OCI-M2 (cell line): ENCODE data around the gene ZNF624.
"Not testable (repeated sequence)": the region's sequence is repeated elsewhere in the genome, so short reads cannot be mapped to it uniquely, and the experiment has no call there.

ENCODE experiments used
- DNase-seq: peaks from one replicate; lab custom pipeline; 2025; ENCODE audit not compliant: unreplicated experiment; lab: John Stamatoyannopoulos, UW

ZNF624 gene

DNA sequence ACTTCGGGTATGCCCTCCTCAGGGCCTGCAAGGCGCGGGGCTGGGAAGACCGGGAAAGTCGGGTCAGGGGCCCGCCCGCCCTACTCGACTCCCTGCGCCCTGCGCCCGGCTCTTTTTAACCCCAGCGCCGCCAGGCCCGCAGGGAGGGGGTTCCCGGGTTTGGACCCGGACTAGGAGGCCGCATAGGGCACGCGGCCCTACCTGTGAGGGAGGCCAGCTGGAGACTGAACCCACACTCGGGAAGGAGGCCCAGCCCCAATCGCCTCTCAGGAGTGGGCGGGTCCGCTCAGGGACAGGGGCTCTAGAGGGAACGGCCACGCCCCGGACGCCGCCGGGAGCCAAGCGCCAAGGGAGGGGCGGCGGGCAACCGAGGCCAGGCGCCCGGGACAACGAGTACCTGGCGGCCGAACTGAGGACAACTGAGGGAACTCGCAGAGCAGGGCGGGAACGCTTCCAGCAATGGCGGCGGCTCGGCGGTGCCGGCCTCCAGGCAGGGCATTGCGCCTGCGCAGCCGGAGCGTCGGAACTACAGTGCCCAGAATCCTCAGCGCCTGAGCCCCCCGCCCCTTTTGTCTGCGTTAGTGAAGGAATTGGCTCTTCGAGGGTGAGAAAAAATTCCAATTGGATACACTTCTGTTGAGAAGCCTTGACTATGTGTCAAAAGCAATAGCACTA, at the start of gene ZNF624:
Gene ZNF624, minus strand, starts transcription at position 484 of the 675 bp plus-strand sequence.
- DNase-seq, result peak; percentile 78

DNA sequence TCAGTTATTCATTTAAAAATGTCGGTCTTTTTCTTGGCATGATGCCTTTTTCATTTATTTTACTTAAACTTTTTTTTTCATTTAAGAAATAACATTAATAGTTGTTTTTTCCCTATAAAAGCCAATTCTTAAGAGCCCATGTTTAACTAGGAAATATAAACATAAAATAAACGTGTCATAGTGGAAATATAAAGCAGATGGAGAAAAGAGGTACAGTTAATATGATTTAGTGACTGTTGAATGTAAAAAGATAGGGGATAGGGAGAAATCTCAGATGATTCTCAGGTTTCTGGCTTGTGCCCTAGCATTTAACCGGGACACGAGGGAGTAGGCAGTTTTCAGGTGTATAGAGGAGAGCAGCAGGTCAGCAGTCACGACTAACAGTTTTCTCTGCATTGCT, 44.0 kb upstream of the ZNF624 start:
- not testable (repeated sequence) for DNase-seq

DNA sequence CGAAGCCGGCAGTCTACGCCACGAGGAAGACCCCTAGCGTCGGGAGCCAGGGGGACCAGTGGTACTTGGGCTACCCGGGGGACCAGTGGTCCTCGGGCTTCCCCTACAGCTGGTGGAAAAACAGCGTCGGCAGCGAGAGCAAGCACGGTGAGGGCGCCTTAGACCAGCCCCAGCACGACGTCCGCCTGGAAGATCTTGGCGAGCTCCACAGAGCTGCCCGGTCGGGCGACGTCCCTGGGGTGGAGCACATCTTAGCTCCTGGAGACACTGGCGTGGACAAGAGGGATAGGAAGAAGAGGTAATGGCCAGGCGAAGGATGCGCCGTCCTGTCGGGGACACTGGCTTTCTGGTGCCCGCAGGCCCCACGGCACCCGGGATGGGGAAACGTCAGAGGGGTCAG, 36.8 kb upstream of the ZNF624 start:
- not testable (repeated sequence) for DNase-seq

DNA sequence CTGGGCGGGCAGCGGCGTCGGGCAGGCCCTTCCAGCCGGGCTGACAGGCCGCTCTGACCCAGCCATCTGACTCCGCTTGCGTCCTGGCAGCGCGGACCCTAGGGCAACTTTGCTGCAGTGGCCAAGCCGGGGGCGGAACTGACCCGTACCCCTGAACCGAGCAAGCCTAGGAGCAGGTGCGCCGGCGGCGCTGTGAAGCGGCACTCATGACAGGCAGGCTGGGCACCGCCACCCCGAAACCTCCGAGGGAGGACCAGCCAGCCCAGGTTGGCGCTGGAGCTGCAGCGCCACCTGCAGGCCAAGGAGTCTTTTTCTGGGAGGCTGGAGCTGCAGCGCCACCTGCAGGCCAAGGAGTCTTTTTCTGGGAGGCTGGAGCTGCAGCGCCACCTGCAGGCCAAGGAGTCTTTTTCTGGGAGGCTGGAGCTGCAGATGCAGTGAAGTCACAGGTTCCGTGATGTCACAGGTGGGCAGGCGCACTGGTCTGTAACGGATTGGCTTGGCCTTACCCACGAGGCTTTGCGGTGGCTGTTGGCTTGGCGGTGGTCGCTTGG, 36.2 kb upstream of the ZNF624 start, which contains the start of gene CCDC144A:
Gene CCDC144A, plus strand, starts transcription at position 511 of the 551 bp plus-strand sequence. CDS start 160 bp downstream, outside the sequence.
- not testable (repeated sequence) for DNase-seq

DNA sequence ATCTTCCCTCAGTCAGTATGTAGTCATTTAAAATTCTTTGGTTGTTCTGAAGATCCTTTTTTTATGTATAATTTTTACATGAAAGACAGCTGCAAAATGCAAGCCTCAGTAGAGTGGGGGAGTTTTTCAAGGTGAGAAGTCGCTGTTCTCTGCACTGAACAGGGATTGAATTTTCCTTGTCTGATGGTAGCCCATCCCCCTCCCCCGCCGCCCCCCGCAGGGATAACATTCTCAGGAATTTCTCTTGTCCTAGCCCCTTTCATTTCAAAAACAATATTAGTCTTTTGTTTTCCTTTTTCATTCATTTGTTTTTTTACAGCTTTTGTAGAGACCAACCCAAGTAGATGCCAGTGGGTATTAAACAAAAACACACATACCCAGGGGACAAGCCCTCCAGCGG, 33.5 kb upstream of the ZNF624 start:
- DNase-seq, result not testable (repeated sequence)

DNA sequence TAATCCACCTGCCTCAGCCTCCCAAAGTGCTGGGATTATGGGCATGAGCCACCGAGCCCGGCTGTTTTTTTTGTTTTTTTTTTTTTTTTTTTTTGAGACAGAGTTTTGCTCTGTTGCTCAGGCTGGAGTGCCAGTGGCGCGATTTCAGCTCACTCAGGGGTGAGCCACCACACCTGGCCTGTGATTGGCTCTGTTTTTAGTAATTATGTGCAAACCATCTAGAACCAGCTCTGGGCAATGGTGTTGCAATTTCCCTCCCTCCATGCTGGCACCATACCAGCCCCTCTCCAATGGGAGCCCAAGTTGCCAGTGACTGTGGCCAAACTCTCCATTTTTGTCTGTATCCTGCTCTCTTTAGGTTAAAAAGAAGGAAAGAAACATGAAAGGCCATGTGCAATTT, 32.4 kb upstream of the ZNF624 start:
- not testable (repeated sequence) for DNase-seq

DNA sequence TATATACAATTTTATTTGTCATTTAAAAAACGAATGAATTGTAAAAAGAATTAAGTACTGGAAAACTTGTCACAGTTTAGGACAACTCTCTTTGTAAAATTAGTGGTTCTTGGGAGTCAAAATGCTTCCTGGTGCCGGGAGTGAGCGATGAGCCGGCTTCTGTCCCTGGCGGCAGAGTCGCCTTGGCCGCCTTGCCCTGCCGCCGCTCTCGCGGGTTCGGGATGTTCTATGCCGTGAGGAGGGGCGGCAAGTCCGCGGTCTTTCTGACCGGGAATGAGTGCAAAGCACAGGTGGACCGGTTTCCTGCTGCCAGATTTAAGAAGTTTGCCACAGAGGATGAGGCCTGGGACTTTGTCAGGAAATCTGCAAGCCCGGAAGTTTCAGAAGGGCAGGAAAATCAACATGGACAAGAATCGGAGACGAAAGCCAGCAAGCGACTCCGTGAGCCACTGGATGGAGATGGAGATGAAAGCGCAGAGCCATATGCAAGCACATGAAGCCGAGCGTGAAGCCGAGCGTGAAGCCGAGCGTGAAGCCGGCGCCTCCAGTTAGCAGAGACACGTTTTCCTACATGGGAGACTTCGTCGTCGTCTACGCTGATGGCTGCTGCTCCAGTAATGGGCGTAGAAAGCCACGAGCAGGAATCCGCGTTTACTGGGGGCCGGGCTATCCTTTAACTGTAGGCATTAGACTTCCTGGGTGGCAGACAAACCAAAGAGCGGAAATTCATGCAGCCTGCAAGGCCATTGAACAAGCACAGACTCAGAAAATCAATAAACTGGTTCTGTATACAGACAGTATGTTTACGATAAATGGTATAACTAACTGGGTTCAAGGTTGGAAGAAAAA, 29.9 kb upstream of the ZNF624 start:
- DNase-seq, result not testable (repeated sequence)

DNA sequence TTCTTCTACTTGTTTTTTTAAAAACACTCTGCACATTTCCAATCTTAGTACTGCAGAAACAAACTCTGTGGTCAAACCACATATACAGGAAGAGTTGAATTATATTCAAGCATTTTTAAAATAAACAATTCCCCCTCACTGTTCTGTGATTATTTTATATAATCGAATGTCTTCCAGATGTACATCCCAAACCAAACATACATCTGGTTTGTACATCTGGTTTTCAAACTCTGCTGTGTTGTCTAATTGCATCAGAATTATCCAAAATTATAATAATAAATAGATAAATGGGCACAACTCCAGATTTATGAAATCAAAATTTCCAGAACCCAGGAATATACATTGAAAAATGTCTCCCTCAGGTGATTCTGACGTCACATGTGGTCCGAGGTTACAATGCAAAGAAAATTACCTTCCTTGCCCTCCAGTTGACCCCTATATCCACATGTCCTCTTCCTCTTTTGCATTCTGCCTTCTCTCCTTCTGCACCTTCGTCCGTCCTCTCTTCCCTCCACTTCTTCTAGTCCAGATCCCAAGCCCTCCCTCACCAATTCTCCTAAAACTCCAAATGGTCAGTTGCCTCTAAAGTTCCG, 23.1 kb upstream of the ZNF624 start:
- no peak for DNase-seq

DNA sequence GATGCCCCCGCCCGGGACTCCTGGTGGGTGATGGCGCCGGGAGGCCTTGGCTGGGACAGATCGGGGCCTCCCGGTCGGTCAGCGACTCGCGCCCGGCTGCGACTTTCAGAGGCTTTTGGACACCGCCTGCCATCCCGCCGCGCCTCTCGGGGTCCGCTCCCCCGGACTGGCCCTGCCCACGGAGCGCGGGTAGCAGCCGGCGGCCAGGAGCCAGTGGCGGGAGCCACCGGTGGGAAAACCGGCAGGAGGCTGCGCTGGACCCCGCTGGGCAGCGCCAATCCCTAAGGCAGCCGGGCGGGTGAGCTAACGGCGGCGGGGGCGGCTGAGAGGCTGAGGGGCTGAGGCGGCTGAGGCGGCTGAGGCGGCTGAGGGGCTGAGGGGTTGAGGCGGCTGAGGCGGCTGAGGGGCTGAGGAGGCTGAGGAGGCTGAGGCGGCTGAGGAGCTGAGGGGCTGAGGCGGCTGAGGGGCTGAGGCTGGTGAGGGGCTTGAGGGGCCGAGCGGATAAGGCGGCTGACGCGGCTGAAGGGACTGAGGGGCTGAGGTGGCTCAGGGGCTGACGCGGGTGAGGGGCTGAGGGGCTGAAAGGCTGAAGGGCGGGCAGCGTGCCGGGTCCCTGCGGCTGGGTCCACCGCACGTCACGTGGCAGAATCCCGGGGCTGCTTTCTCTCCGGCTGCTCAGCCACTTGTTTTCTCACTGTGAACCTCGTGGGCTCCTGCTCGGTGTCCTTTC, 13.4 kb upstream of the ZNF624 start:
- DNase-seq, result not testable (repeated sequence)

DNA sequence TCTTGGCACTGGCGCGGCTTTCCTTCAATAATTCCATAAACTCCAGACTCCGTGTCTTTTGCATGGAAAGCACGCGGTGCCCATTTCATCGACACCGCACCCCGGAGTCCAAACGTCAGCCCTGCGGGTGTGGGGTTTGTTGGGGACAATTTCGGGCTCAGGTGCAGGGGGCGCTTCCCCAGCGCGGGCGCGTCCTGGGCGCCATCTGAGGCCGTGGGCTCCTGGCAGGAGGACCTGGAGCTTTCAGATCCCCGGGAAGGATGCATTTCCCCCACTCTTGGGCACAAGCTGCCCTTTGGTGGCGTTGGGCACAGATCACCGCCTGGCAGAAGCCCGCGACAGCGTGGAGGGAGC, 12.9 kb upstream of the ZNF624 start:
- not testable (repeated sequence) for DNase-seq

DNA sequence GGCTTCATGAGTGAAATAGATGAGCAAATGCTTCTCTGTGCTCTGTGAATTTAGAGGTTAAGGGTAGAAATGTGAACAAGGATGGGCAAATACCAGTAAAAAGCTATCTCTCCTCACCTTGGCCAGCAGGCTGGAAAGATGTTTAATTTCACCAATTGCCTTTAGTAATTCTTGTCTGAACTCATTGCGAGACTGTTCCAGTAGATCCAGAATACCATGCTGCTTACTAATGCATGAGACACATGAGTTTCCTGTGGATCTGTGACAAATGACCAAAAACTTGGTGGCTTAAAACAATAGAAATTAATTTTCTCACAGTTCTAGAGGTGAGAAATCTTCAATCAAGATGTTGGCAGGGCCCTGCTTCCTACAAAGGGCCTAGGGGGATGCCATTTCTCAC, 9.3 kb upstream of the ZNF624 start:
- no peak for DNase-seq

DNA sequence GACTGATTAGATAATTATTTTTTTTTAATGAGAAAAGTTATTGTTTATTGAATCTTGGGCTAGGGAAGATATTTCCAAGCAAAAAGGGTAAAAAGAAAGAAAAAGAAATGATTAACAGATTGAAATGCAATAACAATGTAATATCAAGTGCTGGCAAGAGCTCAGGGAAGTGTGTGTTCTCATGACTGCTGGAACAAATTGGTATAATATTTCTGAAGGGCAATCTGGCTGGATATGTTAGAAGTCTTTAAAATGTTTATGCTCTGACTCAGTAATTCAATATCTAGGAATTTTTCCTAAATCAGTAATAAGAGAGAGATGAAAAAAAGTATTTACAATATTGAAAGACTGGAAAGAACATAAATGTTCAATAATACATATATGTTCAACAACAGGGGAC, 7.6 kb upstream of the ZNF624 start:
- DNase-seq, result no peak

DNA sequence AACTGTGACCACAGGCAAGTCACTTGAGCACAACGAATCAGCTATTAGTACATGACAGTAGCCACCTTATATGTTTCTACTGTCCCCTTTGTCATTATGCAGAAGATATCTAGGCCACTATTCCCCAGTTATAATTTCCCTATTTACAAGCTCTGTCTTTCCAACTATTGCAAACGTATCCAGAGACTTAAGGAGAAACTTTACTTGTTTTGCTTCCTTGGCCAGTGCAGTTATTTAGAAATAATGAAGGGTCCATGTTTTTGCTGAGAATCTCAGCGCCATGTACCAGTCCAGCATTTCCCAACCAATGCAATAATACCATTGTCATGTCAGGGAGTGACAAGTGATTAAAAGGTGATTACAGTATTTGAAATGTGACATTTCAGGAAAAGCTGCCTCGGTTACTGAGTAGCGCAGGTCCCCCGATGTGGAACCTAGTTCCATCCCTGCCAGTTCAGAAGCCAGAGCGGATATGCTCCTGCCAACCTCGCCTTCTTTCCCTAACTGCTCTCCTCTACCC, 743 bp downstream of the ZNF624 start:
- no peak for DNase-seq

DNA sequence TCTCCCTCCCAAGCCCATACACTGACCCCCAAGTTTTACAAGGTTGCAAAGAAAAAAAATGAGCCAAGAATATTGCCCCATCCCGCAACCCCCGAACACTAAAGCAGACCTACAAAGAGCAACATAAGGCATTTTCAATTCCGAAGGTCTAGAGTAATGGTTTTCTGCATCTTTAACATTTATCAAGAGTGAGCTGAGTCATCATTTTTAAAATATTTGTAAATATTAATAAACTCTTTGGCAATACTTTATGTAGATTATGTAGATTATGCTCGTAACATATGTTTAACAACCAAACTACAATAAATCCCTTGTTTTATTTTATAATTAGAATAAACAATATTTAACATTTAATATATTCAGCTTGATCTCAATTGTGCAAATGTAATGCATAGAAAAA, 1.4 kb downstream of the ZNF624 start:
- DNase-seq, result no peak

DNA sequence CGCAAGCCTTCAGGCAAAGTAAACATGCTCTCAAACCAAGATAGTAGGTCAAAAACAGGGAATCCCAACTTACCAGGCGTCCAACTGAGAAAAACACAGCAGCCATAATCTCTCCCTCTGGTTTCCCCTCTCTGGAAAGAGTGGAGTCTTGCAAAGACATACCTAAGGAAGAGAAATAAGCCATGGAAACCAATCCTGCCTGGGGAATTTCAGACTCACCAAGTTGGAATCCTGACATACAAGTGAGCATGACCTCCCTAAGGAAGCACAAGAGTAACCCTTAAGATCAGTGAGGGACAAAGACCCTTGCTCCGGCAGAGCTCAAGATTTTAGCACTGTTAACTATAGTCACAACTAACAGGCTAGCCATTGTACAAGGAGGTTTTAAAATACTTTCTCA, 4.1 kb downstream of the ZNF624 start:
- no peak for DNase-seq

DNA sequence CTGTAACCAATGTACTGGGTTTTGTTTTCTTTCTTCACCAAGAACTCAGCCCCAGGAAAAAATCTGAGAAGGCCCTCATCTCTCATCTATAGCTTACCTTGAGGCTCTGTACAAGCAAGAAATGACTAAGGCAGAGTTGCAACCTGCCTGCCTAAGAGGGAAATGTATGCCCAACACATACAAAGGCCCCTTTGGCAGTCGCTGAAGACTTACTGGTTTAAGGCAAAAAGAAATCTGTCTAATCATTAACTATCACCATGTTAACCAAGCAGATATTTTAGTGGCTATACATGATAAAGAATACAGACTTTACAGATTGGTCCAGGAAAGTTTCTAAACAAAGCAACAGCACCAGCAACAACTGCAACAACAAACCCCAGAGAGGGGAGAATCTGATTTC, 14.2 kb downstream of the ZNF624 start:
- DNase-seq, result no peak

DNA sequence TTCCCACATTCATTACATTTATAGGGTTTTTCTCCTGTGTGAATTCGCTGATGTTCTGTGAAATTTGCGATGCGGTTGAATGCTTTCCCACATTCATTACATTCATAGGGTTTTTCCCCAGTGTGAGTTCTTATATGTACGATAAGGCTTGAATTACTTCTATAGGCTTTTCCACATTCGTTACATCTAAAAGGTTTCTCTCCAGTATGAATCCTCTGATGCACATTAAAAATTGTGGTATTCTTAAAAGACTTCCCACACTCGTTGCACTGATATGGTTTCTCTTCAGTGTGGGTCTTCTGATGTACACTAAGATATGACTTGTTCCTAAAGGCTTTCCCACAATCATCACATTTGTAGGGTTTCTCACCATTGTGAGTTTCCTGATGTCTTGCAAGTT, 30.4 kb downstream of the ZNF624 start:
- no peak for DNase-seq

DNA sequence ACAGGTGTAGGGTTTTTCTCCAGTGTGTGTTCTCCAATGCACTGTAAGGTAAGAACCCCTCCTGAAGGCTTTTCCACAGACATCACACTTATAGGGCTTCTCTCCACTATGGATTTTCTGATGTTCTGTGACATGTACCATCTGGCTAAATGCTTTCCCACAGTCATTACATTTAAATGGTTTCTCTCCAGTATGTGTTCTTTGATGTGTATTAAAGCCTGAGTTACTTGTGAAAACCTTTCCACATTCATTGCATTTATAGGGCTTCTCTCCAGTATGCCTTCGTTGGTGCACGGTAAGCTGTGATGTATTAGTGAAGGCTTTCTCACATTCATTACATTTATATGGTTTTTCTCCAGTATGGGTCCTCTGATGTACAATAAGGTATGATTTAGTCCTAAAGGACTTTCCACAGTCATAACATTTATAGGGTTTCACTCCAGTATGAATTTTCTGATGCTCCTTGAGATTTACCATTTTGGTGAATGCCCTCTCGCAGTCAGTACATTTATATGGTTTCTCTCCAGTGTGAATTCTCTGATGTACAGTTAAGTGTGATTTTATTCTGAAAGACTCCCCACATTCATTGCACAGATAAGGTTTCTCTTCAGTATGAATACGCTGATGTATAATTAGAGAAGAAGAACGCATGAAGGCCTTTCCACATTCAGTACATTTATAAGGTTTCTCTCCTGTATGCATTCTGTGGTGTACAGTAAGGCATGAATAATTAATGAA, 30.9 kb downstream of the ZNF624 start:
- no peak for DNase-seq

DNA sequence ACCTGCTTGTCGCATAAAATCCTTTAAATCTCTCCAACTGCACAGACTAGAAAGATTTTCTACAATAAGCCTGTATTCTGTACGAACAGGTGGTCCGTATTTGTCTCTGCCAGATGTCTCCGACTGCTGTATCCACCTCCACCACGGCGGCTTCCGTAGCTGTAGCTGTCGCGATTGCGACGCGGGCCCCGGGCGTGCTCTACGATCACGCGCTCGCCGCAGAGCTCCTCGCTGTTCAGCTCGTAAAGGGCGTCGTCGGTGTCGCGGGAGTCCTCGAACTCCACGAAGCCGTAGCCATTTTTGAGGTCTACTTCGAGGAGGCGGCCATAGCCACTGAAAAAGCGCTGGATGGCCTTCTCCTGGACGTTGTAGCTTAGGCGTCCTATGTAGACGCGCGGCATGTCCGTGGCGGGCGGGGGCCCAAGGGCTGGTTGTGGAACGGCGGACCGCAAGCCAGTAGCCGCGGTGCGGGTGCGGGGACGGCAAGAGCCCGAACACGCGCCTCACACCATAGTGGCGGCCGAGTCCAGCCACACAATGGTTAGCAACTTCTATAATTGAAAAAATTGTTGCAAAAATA, 36.1 kb downstream of the ZNF624 start:
- DNase-seq, result no peak

DNA sequence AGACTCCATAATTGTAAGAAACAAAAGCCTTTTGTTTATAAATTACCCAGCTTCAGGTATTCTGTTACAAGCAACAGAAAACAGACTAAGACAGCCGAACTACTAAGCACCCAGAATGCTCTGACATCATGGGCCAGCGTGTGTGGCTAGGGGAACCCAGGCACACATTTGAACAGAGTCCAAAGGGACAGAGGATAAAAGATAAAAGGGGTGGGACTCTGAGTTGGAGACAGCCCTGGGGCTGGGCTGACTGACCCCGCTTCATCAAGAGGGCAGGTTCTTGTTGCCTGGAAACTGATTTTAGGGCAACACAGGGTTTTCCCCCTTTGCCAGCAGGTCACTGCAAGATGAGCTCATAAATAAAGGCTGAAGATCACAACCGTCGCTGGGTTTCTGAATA, 54.1 kb downstream of the ZNF624 start:
- no peak for DNase-seq
